ENCODE data around the gene FGR. TPM values are rescaled to one million over a fixed set of nuclear protein-coding genes. Genes with fewer than 3 reads are reported as not detected.
A peak's percentile ranks its signal among the peaks of the same experiment; 100 is the strongest.

Gene FGR
- total and polyA plus RNA-seq, 2 of the 13 experiments (the other 11 are each of a cell fraction or from before 2014, with no cell fraction given): not detected

DNA sequence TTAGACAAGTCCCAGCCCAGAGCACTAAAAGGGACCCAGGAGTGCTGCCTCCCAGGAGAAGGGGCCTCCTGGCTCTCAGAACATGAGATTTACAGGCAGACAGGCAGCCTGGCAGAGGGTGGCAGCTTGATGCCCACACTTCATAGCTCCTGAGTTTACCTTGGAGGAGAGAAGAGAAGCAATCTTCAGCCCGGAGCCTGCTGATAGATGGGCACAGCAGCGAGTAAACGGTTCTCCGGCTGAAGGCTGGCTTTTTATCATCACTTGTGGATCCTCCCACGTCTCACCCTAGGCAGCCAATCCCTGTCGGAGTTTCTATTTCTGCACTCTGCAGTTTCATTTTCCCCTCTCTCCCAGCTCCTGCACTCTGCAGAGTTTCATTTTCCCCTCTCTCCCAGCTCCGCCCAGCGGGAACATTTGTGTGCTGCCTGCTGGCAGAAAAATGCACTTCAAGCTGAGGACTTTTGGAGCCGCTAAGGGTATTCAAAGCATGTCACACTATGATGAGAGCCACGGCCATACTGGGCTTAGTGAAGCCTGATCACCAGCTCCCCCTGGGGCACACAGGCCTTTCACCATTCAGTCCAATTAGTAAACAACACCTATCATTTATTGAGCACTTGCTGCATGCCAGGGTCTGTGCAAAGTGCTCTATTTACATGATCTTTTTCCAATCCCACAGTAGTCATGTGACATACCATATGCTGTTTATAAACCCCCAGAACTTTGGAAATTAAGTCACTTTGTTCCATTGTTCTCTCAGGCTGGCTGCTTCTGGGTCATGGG is 37.2 kb upstream of the FGR start, which contains the start of gene IFI6 (continued):
- TF ChIP-seq SNAPC2 (CRISPR knock-in tag; IDR thresholded peaks at IDR 0.05) (no peak; the same call in 1 of the 2 replicates), MYC (CRISPR knock-in tag; IDR thresholded peaks at IDR 0.05; ENCODE audit: borderline replicate concordance) (no peak), TARDBP (CRISPR knock-in tag; IDR thresholded peaks at IDR 0.05) (peak; percentile 57), ZNF552 (CRISPR knock-in tag; IDR thresholded peaks at IDR 0.05; ENCODE audit: borderline replicate concordance) (no peak), NKX3-1 (CRISPR knock-in tag; IDR thresholded peaks at IDR 0.05) (no peak), NFYB (CRISPR knock-in tag; IDR thresholded peaks at IDR 0.05) (peak; percentile 70), ZFAT (CRISPR knock-in tag; conservative IDR thresholded peaks at IDR 0.05) (no peak), TOPORS (CRISPR knock-in tag; IDR thresholded peaks at IDR 0.05) (peak; percentile 63; the same call in 1 of the 2 replicates), ZNF792 (CRISPR knock-in tag; IDR thresholded peaks at IDR 0.05) (no peak), PHB2 (IDR thresholded peaks at IDR 0.05; ENCODE audit: partially characterized antibody) (no peak), AGO2 (optimal IDR thresholded peaks at IDR 0.05; ENCODE audit: low read depth, low read length) (no peak), ZNF264 (CRISPR knock-in tag; IDR thresholded peaks at IDR 0.05) (0 out of 2 replicates have a peak, but pooled peaks have one; percentile 28), HNRNPH1 (optimal IDR thresholded peaks at IDR 0.05; ENCODE audit: low read depth, low read length) (no peak), ELF4 (CRISPR knock-in tag; IDR thresholded peaks at IDR 0.05; ENCODE audit: borderline replicate concordance) (no peak), ZMYM4 (CRISPR knock-in tag; IDR thresholded peaks at IDR 0.05) (peak; percentile 49; the same call in 1 of the 2 replicates), ZNF501 (CRISPR knock-in tag; IDR thresholded peaks at IDR 0.05) (0 out of 2 replicates have a peak, but pooled peaks have one; percentile 3), ZFP90 (CRISPR knock-in tag; IDR thresholded peaks at IDR 0.05; ENCODE audit: borderline replicate concordance) (0 out of 2 replicates have a peak, but pooled peaks have one; percentile 63), KDM4B (CRISPR knock-in tag; IDR thresholded peaks at IDR 0.05) (0 out of 2 replicates have a peak, but pooled peaks have one; percentile 13), IRF2 (CRISPR knock-in tag; IDR thresholded peaks at IDR 0.05) (peak; percentile 100), ZNF160 (CRISPR knock-in tag; IDR thresholded peaks at IDR 0.05) (no peak), EED (CRISPR knock-in tag; IDR thresholded peaks at IDR 0.05) (no peak), ZNF768 (CRISPR knock-in tag; IDR thresholded peaks at IDR 0.05) (no peak), NFKBIZ (CRISPR knock-in tag; IDR thresholded peaks at IDR 0.05) (no peak), HOXA5 (CRISPR knock-in tag; IDR thresholded peaks at IDR 0.05) (0 out of 2 replicates have a peak, but pooled peaks have one; percentile 56), REPIN1 (CRISPR knock-in tag; IDR thresholded peaks at IDR 0.05; ENCODE audit: borderline replicate concordance, low read depth) (peak; percentile 73), FOSL2 (CRISPR knock-in tag; IDR thresholded peaks at IDR 0.05) (no peak), ZNF30 (CRISPR knock-in tag; IDR thresholded peaks at IDR 0.05) (peak; percentile 44; the same call in 1 of the 2 replicates)
- TF ChIP-seq, protein P1, sequence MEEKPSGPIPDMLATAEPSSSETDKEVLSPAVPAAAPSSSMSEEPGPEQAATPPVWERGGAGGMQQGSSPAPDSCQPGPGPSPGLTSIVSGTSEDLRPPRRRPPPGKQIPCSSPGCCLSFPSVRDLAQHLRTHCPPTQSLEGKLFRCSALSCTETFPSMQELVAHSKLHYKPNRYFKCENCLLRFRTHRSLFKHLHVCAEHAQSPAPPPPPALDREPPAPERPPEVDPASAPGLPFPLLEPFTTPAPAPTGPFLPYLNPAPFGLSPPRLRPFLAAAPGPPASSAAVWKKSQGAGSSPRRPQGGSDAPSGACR (CRISPR knock-in tag; IDR thresholded peaks at IDR 0.05): no peak; the same call in 1 of the 2 replicates
- TF ChIP-seq, protein P2, sequence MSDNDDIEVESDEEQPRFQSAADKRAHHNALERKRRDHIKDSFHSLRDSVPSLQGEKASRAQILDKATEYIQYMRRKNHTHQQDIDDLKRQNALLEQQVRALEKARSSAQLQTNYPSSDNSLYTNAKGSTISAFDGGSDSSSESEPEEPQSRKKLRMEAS (IDR thresholded peaks at IDR 0.05): peak; percentile 48
- TF ChIP-seq, protein P3, sequence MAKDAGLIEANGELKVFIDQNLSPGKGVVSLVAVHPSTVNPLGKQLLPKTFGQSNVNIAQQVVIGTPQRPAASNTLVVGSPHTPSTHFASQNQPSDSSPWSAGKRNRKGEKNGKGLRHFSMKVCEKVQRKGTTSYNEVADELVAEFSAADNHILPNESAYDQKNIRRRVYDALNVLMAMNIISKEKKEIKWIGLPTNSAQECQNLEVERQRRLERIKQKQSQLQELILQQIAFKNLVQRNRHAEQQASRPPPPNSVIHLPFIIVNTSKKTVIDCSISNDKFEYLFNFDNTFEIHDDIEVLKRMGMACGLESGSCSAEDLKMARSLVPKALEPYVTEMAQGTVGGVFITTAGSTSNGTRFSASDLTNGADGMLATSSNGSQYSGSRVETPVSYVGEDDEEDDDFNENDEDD (CRISPR knock-in tag; IDR thresholded peaks at IDR 0.05; ENCODE audit: borderline replicate concordance): peak; percentile 30; the same call in 1 of the 2 replicates
